Measurements from ENCODE around the gene LTK. TPM values are rescaled to one million over a fixed set of nuclear protein-coding genes. Genes with fewer than 3 reads are reported as not detected.

The LTK gene
- total RNA-seq, 1 experiment from 2014 or later, result 5.4 TPM

DNA sequence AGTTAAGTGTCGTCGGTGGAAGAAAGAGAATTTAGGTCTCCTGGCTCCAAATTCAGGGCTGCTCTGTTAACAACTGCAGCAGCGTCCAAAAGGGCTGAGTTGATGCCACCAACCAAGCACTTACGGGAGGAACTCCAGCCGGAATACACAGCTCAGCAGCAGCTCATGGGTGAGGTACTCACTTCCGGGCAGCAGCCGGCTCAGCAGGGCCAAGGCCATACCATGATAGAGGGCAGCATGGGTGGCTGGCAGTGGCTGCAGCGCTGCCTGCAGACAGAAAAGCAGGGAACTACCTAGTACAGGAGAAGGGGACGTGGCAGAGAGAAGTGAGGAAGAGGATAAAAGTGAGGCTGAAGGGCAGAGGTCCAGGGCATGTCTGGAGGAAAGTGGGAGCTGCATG is 8.0 kb upstream of the LTK start:
- Histone ChIP-seq H3K4me3 (ENCODE audit: low read depth, low read length, poor library complexity, severe bottlenecking) (no peak overlapping the region), H3K36me3 (ENCODE audit: insufficient read depth, low read length, poor library complexity, severe bottlenecking) (peaks cover 4% of the 10 kb centered on the region), H3K4me1 (ENCODE audit: insufficient read depth, low read length, poor library complexity, severe bottlenecking) (no peaks in the 10 kb centered on the region), H3K27ac (ENCODE audit: low read depth, low read length, poor library complexity, severe bottlenecking) (no peak overlapping the region), H3K9me3 (ENCODE audit: low read depth, low read length, poor library complexity, severe bottlenecking) (no peaks in the 10 kb centered on the region), H3K27me3 (replicated peaks; ENCODE audit: insufficient read depth, low read depth, low read length, poor library complexity) (no peaks in the 10 kb centered on the region)
- no peak for DNase-seq (ENCODE audit: low spot score)
- intact Hi-C loops (cut with micrococcal nuclease; ENCODE audit: unreplicated experiment), result no loop called here
- ChIA-PET POLR2A (ENCODE audit: low non-redundant PET) (no interaction called here), CTCF (no interaction called here)
- no TSS peak for BruUV-seq (replicated peaks)
- TF ChIP-seq EZH2 (IDR thresholded peaks at IDR 0.05; ENCODE audit: borderline replicate concordance, low read depth, low read length, poor library complexity, severe bottlenecking), result no peak
- TF ChIP-seq, protein P1, sequence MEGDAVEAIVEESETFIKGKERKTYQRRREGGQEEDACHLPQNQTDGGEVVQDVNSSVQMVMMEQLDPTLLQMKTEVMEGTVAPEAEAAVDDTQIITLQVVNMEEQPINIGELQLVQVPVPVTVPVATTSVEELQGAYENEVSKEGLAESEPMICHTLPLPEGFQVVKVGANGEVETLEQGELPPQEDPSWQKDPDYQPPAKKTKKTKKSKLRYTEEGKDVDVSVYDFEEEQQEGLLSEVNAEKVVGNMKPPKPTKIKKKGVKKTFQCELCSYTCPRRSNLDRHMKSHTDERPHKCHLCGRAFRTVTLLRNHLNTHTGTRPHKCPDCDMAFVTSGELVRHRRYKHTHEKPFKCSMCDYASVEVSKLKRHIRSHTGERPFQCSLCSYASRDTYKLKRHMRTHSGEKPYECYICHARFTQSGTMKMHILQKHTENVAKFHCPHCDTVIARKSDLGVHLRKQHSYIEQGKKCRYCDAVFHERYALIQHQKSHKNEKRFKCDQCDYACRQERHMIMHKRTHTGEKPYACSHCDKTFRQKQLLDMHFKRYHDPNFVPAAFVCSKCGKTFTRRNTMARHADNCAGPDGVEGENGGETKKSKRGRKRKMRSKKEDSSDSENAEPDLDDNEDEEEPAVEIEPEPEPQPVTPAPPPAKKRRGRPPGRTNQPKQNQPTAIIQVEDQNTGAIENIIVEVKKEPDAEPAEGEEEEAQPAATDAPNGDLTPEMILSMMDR (conservative IDR thresholded peaks at IDR 0.05; ENCODE audit: low read depth, low read length), result no peak

DNA sequence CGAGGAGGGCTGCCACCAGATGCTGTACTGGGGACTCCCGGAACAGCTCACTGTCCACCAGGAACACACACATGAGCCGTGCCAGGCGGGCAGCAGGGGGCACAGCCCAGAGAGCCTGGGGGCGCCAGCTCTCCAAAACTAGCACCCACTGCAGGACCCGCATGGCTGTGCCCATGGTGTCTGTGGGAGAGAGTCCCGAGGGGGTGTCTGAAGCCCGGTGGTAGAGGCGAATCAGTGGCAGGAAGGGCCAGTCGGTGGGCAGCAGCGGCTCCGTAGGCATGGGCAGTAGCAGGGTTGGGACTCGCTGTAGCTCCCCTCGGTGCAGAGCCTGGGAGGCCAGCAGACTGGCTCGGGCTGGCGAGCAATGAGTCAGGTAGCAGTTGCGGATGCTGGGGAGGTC is 7.0 kb upstream of the LTK start:
- BruUV-seq (replicated peaks), result no TSS peak
- Histone ChIP-seq H3K27ac (ENCODE audit: low read depth, low read length, poor library complexity, severe bottlenecking) (no peak overlapping the region), H3K27me3 (replicated peaks; ENCODE audit: insufficient read depth, low read depth, low read length, poor library complexity) (no peaks in the 10 kb centered on the region), H3K4me1 (ENCODE audit: insufficient read depth, low read length, poor library complexity, severe bottlenecking) (no peaks in the 10 kb centered on the region), H3K4me3 (ENCODE audit: low read depth, low read length, poor library complexity, severe bottlenecking) (no peak overlapping the region), H3K9me3 (ENCODE audit: low read depth, low read length, poor library complexity, severe bottlenecking) (no peaks in the 10 kb centered on the region), H3K36me3 (ENCODE audit: insufficient read depth, low read length, poor library complexity, severe bottlenecking) (no peaks in the 10 kb centered on the region)
- CTCF ChIA-PET, result no interaction called here
- no peak for DNase-seq (ENCODE audit: low spot score)
- POLR2A ChIA-PET (ENCODE audit: low non-redundant PET), result interaction anchor here (0.6 kb wide), 1 partner anchor 429 kb away, joined by 3 read pairs; no protein-coding TSS in a partner anchor
- intact Hi-C loops (cut with micrococcal nuclease; ENCODE audit: unreplicated experiment), result no loop called here
- TF ChIP-seq, protein P1 (conservative IDR thresholded peaks at IDR 0.05; ENCODE audit: low read depth, low read length), result no peak
- TF ChIP-seq EZH2 (IDR thresholded peaks at IDR 0.05; ENCODE audit: borderline replicate concordance, low read depth, low read length, poor library complexity, severe bottlenecking), result no peak

DNA sequence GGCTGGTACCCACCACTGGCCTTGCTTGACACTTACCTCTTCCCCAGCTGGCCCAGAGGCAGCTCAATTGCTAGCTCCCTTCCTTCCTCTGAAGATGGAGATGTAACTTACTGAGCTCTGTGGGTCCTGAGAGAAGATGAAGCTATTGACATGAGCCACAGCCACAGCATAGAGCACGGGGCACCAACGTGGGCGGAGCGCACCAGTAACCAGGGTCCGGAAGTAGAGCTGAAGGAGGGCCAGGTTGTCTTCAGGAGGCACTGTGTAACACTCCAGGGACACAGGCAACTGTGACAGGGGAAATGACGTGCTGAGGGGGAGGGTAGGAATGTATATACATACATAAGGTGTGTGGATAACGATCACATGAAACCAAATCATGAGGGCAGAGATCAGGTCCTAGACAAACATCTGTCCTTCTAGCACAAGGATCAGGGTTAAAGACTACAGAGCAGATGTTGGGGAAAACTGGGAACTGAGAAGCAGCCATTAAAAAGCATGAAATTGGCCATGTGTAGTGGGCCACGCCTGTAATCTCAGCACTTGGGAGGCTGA is 4.3 kb upstream of the LTK start:
- Histone ChIP-seq H3K4me1 (ENCODE audit: insufficient read depth, low read length, poor library complexity, severe bottlenecking) (peaks cover 13% of the 10 kb centered on the region), H3K4me3 (ENCODE audit: low read depth, low read length, poor library complexity, severe bottlenecking) (no peak overlapping the region), H3K36me3 (ENCODE audit: insufficient read depth, low read length, poor library complexity, severe bottlenecking) (no peaks in the 10 kb centered on the region), H3K27ac (ENCODE audit: low read depth, low read length, poor library complexity, severe bottlenecking) (no peak overlapping the region), H3K9me3 (ENCODE audit: low read depth, low read length, poor library complexity, severe bottlenecking) (no peaks in the 10 kb centered on the region), H3K27me3 (replicated peaks; ENCODE audit: insufficient read depth, low read depth, low read length, poor library complexity) (no peaks in the 10 kb centered on the region)
- BruUV-seq (replicated peaks), result no TSS peak
- POLR2A ChIA-PET (ENCODE audit: low non-redundant PET), result no interaction called here
- TF ChIP-seq, protein P1 (conservative IDR thresholded peaks at IDR 0.05; ENCODE audit: low read depth, low read length), result no peak
- TF ChIP-seq EZH2 (IDR thresholded peaks at IDR 0.05; ENCODE audit: borderline replicate concordance, low read depth, low read length, poor library complexity, severe bottlenecking), result no peak
- no peak for DNase-seq (ENCODE audit: low spot score)
- intact Hi-C loops (cut with micrococcal nuclease; ENCODE audit: unreplicated experiment), result no loop called here
- CTCF ChIA-PET, result no interaction called here
